HG03521 (cell line): ENCODE measurements around the gene CTU2.

Experiments used
- ATAC-seq: cut with Tn5 transposase; IDR thresholded peaks from one replicate; pipeline ENCODE4 v1.9.1; 2021; ENCODE audit warnings: mild to moderate bottlenecking, moderate library complexity; ENCODE audit not compliant: unreplicated experiment

The CTU2 gene

GRCh38 chr16:88726408-88726749 is 20.1 kb downstream of the CTU2 start:
- no peak for ATAC-seq

- no peak for ATAC-seq
Observed at GRCh38 chr16:88726981-88727380, 20.7 kb downstream of the CTU2 start.

- no peak for ATAC-seq
Observed at GRCh38 chr16:88727871-88728270, 21.6 kb downstream of the CTU2 start.

GRCh38 chr16:88730632-88731607 is 24.6 kb downstream of the CTU2 start:
- ATAC-seq = no peak

GRCh38 chr16:88731699-88732098 is 25.4 kb downstream of the CTU2 start:
- no peak for ATAC-seq

- ATAC-seq = no peak
Observed at GRCh38 chr16:88732172-88732960, 26.1 kb downstream of the CTU2 start.

GRCh38 chr16:88732961-88733294 is 26.6 kb downstream of the CTU2 start:
- no peak for ATAC-seq

- ATAC-seq = no peak
Observed at GRCh38 chr16:88733630-88734360, 27.5 kb downstream of the CTU2 start.

GRCh38 chr16:88734361-88734728 is 28.0 kb downstream of the CTU2 start:
- ATAC-seq = no peak

GRCh38 chr16:88735121-88735520 is 28.8 kb downstream of the CTU2 start:
- ATAC-seq = no peak

- no peak for ATAC-seq
Observed at GRCh38 chr16:88735616-88736015, 29.3 kb downstream of the CTU2 start.

GRCh38 chr16:88736088-88736487 is 29.8 kb downstream of the CTU2 start:
- ATAC-seq = no peak

GRCh38 chr16:88736496-88736895 is 30.2 kb downstream of the CTU2 start:
- ATAC-seq = no peak

- ATAC-seq = peak; percentile 57
Observed at GRCh38 chr16:88737298-88738150, 31.2 kb downstream of the CTU2 start.

- no peak for ATAC-seq
Observed at GRCh38 chr16:88738151-88739084, 32.1 kb downstream of the CTU2 start.

- ATAC-seq = no peak
Observed at GRCh38 chr16:88739139-88739976, 33.1 kb downstream of the CTU2 start.

GRCh38 chr16:88739977-88740726 is 33.8 kb downstream of the CTU2 start:
- no peak for ATAC-seq

GRCh38 chr16:88740727-88741055 is 34.4 kb downstream of the CTU2 start:
- ATAC-seq = no peak
